IPS DF 6.9 (cell line): ENCODE data around the gene PCBP1.
"Not testable (repeated sequence)": the region's sequence is repeated elsewhere in the genome, so short reads cannot be mapped to it uniquely, and the experiment has no call there.

Experiments used
- DNase-seq: peaks from one replicate; pipeline ENCODE4 v3.0.0-alpha.2; 2013; ENCODE audit warnings: low read depth, low spot score
- H3K27ac ChIP-seq: one replicate; pipeline ENCODE4 v1.5.1; 2013; ENCODE audit warnings: low read length, control low read depth
- H3K27me3 ChIP-seq: 2 replicates; pipeline ENCODE4 v1.6.1; 2013; ENCODE audit warnings: mild to moderate bottlenecking, low read length; ENCODE audit not compliant: control insufficient read depth, insufficient read depth
- H3K36me3 ChIP-seq: 2 replicates; pipeline ENCODE4 v1.6.1; 2013; ENCODE audit warnings: low read length; ENCODE audit not compliant: control insufficient read depth, insufficient read depth
- H3K4me1 ChIP-seq: 2 replicates; pipeline ENCODE4 v1.6.1; 2013; ENCODE audit warnings: low read length; ENCODE audit not compliant: control insufficient read depth, insufficient read depth
- H3K4me3 ChIP-seq: 2 replicates; pipeline ENCODE4 v1.5.1; 2013; ENCODE audit warnings: mild to moderate bottlenecking, low read length
- H3K9me3 ChIP-seq: 2 replicates; pipeline ENCODE4 v1.6.1; 2013; ENCODE audit warnings: low read length, inconsistent platforms; ENCODE audit not compliant: control insufficient read depth, insufficient read depth
- WGBS: extraction: QIAGEN DNeasy Blood & Tissue Kit; methylation state at CpG from one replicate; pipeline ENCODE4 v1.1.7; 2013; ENCODE audit warnings: mixed read lengths, missing lambda C conversion rate; ENCODE audit not compliant: insufficient read length, insufficient coverage; 5-methylcytosine and 5-hydroxymethylcytosine counted together

Gene PCBP1

GRCh38 chr2:70125498-70125898, 38.2 kb downstream of the PCBP1 start:
- no peak overlapping the region; the same call in 1 of the 2 replicates for H3K4me3 ChIP-seq
- no CpG with 5 or more reads among the region's 13 CpGs for WGBS
- DNase-seq: no peak
- no peaks in the 10 kb centered on the region for H3K27me3 ChIP-seq
- no peak overlapping the region for H3K27ac ChIP-seq
- peaks cover 2% of the 10 kb centered on the region; the same call in 1 of the 2 replicates for H3K4me1 ChIP-seq
- no peaks in the 10 kb centered on the region for H3K36me3 ChIP-seq
- H3K9me3 ChIP-seq: no peaks in the 10 kb centered on the region

GRCh38 chr2:70126413-70126812, 39.1 kb downstream of the PCBP1 start:
- H3K36me3 ChIP-seq: no peaks in the 10 kb centered on the region
- no peak overlapping the region for H3K27ac ChIP-seq
- WGBS: no CpG with 5 or more reads among the region's 2 CpGs
- H3K27me3 ChIP-seq: no peaks in the 10 kb centered on the region
- H3K4me1 ChIP-seq: peaks cover 2% of the 10 kb centered on the region; the same call in 1 of the 2 replicates
- no peaks in the 10 kb centered on the region for H3K9me3 ChIP-seq
- no peak overlapping the region for H3K4me3 ChIP-seq
- DNase-seq: no peak

GRCh38 chr2:70128005-70128404, 40.7 kb downstream of the PCBP1 start:
- H3K9me3 ChIP-seq: no peaks in the 10 kb centered on the region
- WGBS: no CpG with 5 or more reads among the region's 1 CpG
- no peaks in the 10 kb centered on the region for H3K27me3 ChIP-seq
- H3K36me3 ChIP-seq: no peaks in the 10 kb centered on the region
- no peak for DNase-seq
- no peak overlapping the region for H3K4me3 ChIP-seq
- peaks cover 1% of the 10 kb centered on the region; the same call in 1 of the 2 replicates for H3K4me1 ChIP-seq
- no peak overlapping the region for H3K27ac ChIP-seq

GRCh38 chr2:70131344-70132143, 44.3 kb downstream of the PCBP1 start:
- not testable (repeated sequence) for H3K27me3 ChIP-seq, H3K27ac ChIP-seq, H3K36me3 ChIP-seq, DNase-seq, H3K4me1 ChIP-seq, H3K4me3 ChIP-seq, H3K9me3 ChIP-seq
- WGBS: 100% methylated on average over 2 of the region's 17 CpGs

- Histone ChIP-seq H3K27me3 (no peaks in the 10 kb centered on the region), H3K4me1 (no peaks in the 10 kb centered on the region; the same call in 1 of the 2 replicates), H3K9me3 (no peaks in the 10 kb centered on the region), H3K36me3 (no peaks in the 10 kb centered on the region), H3K27ac (no peak overlapping the region), H3K4me3 (no peak overlapping the region)
- DNase-seq: no peak
- no CpG with 5 or more reads among the region's 8 CpGs for WGBS
Observed at GRCh38 chr2:70132244-70133126, 45.2 kb downstream of the PCBP1 start.

GRCh38 chr2:70133127-70133452, 45.8 kb downstream of the PCBP1 start:
- Histone ChIP-seq H3K27ac (no peak overlapping the region), H3K4me3 (no peak overlapping the region), H3K9me3 (no peaks in the 10 kb centered on the region), H3K4me1 (no peaks in the 10 kb centered on the region), H3K36me3 (no peaks in the 10 kb centered on the region), H3K27me3 (no peaks in the 10 kb centered on the region)
- WGBS: no CpG with 5 or more reads among the region's 1 CpG
- DNase-seq: no peak

GRCh38 chr2:70133491-70134322, 46.4 kb downstream of the PCBP1 start:
- Histone ChIP-seq H3K9me3 (no peaks in the 10 kb centered on the region), H3K4me3 (no peak overlapping the region), H3K4me1 (no peaks in the 10 kb centered on the region), H3K36me3 (no peaks in the 10 kb centered on the region), H3K27me3 (no peaks in the 10 kb centered on the region), H3K27ac (no peak overlapping the region)
- DNase-seq: no peak
- no CpG with 5 or more reads among the region's 10 CpGs for WGBS

- H3K9me3 ChIP-seq, H3K4me1 ChIP-seq, H3K27ac ChIP-seq, DNase-seq, H3K36me3 ChIP-seq, H3K27me3 ChIP-seq, H3K4me3 ChIP-seq: not testable (repeated sequence)
- WGBS: no CpG with 5 or more reads among the region's 10 CpGs
Observed at GRCh38 chr2:70134323-70134983, 47.2 kb downstream of the PCBP1 start.
